Erythroblast (primary cell): ENCODE results near the gene THOC6.

Source experiments
- DNase-seq, 2 experiments: peaks; one replicate each; lab custom pipeline; 2025; lab: John Stamatoyannopoulos, UW
- GATA1 ChIP-seq: IDR thresholded peaks from 2 replicates; pipeline ENCODE4 v1.6.1; 2011; ENCODE audit warnings: low read depth, mild to moderate bottlenecking, control low read depth, low read length, moderate library complexity
- POLR2A ChIP-seq: IDR thresholded peaks from 2 replicates; pipeline ENCODE4 v1.6.1; 2011; ENCODE audit warnings: mild to moderate bottlenecking, low read length

THOC6 gene

DNA sequence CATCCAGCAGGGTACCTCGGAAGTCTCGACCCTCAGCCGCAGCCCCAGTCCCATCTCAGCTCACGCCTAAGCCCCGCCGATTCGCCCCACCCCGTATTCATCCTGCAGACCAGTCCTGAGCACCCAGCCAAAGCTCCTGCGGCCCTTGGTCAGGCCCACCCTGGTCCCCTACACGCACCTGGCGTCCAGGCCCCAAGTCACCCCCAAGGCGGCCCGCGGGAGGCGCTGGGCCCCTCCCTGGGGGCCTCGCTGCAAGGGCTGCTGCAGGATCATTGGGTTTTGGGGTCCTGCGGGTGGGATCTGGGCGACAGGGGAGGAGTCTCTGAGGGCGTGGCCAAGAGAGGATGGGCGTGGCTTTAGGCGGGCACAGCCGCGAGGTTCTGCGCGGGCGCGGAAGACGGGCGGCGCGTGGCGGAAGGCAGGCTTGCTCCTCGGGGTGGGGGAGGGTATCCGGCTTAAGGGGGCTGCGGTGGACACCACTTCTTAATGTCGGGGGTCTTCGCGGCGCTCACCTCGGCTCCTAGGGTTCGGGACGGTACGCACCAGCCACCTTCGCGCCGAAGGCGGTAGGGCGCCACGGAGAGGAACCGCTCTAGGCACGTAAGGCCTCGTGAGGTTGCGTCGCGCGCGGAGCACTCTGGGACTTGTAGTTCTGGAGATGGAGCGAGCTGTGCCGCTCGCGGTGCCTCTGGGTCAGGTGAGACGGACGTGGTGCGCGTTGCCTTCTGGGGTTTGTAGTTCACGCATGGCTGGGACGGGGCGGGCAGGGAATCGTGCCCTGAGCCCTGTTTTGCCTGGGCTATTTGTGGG is at the start of gene THOC6, which contains the start of gene HCFC1R1:
Gene THOC6 (plus strand): TSS at position 367 of the 810 bp plus-strand sequence. CDS start 292 bp downstream, at position 659.
Gene HCFC1R1 (minus strand): TSS at position 274 of the 810 bp plus-strand sequence. CDS start 1 bp downstream, at position 273.
- peak; percentile 94 for TF ChIP-seq POLR2A
- TF ChIP-seq GATA1 = no peak
- peak; percentile 98 to 99 for DNase-seq

DNA sequence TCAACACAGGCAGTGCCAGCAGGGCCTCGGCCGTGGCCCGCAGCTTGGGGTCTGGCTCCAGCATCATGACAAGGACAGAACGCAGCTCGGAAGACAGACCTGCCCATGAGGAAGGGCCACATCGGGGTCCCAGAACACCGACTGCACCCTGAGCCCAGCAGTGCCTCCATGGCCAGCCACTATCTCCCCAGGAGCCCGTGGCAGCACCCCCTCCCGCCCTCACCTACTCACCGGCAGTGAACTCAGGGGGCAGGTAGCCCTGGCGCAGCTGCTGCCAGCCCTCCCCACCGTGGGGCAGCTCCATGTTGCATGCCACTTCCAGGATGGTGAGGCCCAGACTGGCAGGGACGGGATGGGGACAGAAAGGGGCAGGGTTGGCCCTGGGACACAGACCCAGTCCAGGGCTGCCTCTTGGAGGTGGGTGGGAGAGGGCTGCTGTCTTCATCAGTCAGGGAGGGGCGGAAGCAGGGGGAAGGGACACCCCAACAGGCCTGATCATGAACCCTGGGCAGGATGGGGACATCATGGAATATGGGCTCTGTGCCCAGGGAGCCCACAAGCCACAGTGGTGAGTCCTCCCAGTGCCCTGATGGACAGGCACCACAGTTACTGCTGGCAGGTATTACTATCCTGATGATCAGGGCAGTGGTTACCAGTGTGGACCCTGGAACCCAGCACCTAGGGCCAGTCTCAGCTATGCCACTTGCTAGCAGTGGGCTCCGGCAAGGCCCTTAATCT is 49.3 kb upstream of the THOC6 start:
- DNase-seq = no peak
- no peak for TF ChIP-seq GATA1
- TF ChIP-seq POLR2A = no peak

DNA sequence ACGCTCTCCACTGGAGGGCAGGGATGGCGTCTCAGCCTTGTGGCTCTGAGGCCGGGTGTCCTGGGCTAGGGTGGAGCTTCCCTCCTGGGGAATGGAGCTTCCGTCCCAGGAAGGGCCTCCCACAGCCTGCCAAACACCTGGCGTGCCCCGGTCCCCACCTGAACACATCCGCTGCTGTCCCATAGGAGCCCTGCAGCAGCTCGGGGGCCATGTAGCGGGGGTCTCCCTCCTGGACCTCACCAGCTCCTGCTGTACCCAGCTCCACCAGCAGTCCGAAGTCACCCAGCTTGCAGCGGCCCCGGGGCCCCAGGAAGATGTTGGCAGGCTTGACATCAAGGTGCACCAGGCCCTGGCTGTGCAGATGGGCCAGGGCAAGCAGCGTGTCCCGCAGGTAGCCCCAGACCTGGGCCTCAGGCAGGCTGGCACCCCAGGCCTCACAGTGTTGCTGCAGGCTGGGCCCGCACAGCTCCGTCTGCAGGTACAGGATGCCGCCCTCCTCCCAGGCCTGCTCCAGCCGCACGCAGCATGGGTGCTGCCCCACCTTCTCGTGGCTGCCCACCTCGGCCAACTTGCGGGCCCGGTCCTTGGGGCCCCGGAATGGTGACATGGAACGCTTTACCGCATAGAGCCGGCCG is 48.6 kb upstream of the THOC6 start:
- DNase-seq = no peak
- TF ChIP-seq POLR2A (peak; percentile 9), GATA1 (no peak)

DNA sequence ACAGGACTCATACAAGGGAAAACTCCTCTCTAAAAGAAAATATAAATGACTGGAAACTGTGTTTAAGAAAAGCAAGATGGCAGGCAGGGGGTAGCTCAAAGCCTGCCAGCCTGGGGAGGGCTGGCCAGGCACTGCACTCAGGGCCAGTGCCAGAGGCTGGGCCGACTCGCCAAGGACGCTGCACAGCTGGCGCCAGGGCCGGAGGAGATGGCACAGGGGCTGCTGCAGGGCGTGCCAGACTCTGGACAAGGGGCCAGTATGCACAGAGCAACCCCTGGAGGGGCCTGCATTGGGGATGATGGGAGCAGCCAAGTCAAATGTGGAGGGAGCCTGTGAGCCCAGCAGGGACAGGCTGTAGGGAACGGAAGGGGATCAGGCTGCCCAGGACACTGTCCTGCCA is 47.6 kb upstream of the THOC6 start:
- TF ChIP-seq POLR2A (no peak), GATA1 (no peak)
- no peak for DNase-seq

GRCh38 chr16:2976673-2977072 is 47.2 kb upstream of the THOC6 start:
- TF ChIP-seq POLR2A (no peak), GATA1 (no peak)
- no peak for DNase-seq

DNA sequence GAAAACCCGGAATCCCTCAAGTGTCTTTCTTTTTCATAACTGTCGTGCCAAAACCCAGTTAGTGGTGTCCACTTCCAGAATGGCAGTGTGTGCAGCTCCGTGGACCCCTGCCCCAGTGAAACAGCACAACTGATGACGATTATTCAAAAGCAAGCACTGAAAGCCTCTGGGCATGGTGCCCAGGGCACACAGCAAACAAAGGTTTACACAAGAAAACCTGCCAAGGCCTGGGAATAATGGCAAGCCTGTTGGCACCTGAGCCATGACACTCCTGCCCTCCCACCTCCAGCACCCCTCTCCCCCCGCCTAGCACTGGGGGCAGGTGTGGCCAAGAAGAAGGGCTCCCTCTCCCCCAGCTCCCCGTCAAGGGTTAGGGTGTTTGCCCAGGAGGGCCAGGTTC is 46.4 kb upstream of the THOC6 start:
- DNase-seq = no peak
- no peak for TF ChIP-seq POLR2A
- TF ChIP-seq GATA1 = no peak

DNA sequence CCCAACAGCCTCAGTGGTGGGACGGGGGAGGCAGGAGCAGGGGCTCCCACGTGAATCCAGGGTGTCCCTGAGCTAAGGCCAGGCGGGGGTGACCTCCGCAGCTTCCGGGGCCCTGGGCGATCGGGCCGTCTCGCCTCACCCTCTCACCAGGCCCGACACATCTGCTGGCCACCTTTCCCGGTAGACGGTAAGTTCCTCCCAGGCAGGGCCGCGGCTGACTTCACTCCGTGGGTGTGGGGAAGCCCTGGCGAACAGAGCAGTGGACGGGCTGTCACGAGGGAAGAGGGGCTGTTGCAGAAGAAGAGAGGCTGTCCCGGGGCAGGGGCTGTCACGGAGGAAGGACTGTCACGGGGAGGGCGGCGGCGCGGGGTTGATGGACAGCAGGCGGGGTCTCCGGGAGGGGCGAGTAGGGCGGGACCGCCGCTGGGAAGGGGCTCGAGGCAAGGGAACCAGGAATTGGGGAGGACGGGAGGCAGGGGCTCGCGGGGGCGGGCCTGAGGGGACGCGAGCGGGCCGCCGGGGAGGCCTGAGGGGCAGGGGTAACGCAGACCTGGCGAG is 44.1 kb upstream of the THOC6 start:
- DNase-seq = peak; percentile 72 to 77
- TF ChIP-seq POLR2A = no peak
- no peak for TF ChIP-seq GATA1

DNA sequence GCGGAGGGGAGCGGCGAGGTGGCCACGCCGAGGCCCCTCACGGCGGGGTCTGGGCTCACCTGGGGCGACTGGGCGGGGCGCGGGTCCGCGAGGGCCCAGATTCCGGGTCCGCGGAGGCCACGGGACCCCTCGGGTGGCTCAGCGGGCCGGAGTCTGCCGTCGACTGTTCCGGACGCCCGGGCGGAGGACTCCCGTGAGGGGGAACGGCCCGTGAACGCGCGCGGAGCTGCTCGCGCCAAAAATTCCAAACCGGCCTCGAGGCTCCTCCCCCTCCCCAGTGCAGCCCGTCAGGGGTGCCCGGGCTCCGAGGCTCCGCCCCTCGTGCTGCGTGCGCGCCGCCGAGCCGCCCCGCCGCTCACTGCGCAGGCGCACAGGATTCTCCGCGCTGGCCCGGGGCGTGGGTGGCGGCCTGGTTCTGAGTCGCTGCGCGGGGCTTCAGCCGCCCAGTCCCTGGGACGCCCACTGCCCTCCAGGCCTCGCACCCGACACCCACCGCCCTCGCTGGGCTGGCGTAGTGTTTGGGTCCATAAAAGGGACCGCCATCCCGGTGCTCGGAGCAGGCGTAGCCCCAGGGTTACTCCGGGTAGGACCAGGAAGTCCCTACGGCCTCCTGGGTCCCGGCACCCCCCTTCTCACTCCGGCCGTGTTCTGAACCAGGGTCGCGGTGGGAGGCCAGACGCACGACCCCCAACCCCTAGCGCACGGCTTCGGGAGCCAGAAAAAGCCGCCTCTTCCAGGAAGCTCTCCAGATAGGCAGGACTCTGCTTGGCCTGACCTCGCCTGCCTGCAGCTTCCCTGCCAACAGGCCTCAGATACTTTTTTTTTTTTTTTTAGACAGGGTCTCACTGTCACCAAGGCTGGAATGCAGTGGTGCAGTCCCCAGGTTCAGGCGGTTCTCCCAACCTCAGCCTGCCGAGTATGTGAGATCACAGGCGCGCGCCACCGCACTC is 43.3 kb upstream of the THOC6 start, which contains the start of gene PKMYT1:
Gene PKMYT1 (minus strand): TSS at position 220 of the 950 bp plus-strand sequence. CDS start 789 bp downstream, outside the sequence.
- TF ChIP-seq POLR2A = peak; percentile 96
- no peak for TF ChIP-seq GATA1
- DNase-seq = peak; percentile 94 to 98

GRCh38 chr16:2981177-2981898 is 42.5 kb upstream of the THOC6 start:
- DNase-seq = peak; percentile 44 to 49

GRCh38 chr16:2981899-2982250 is 42.0 kb upstream of the THOC6 start:
- TF ChIP-seq POLR2A (no peak), GATA1 (no peak)
- no peak for DNase-seq

More at GRCh38 chr16:2981177-2981898, 42.5 kb upstream of the THOC6 start:
- no peak for TF ChIP-seq POLR2A
- no peak for TF ChIP-seq GATA1

GRCh38 chr16:2982402-2982801 is 41.4 kb upstream of the THOC6 start:
- no peak for DNase-seq
- no peak for TF ChIP-seq GATA1
- TF ChIP-seq POLR2A = no peak

DNA sequence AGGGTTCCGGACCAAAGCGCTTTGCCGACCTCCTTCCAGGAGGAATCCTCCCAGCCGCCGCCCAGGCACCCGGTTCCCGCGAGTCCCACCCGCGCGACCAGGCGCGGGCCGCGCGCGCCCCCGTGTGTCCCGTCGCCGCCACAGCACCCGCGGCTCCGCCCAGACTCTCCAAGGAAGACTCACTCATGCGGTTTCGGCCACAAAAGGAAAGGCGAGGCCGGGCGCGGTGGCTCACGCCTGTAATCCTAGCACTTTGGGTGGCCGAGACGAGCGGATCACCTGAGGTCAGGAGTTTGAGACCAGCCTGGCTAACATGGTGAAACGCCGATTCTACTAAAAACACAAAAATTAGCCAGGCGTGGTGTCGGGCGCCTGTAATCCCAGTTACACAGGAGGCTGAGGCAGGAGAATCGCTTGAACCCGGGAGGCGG is 40.1 kb upstream of the THOC6 start:
- peak; percentile 77 to 86 for DNase-seq
- TF ChIP-seq POLR2A (no peak), GATA1 (no peak)
